GM18873 (cell line): ENCODE data around the gene ZDHHC14.

Experiments
- ATAC-seq: cut with Tn5 transposase; IDR thresholded peaks from one replicate; pipeline ENCODE4 v1.9.1; 2021; ENCODE audit warnings: mild to moderate bottlenecking, moderate library complexity, moderate number of reproducible peaks; ENCODE audit not compliant: unreplicated experiment, low FRiP score

ZDHHC14 gene

DNA sequence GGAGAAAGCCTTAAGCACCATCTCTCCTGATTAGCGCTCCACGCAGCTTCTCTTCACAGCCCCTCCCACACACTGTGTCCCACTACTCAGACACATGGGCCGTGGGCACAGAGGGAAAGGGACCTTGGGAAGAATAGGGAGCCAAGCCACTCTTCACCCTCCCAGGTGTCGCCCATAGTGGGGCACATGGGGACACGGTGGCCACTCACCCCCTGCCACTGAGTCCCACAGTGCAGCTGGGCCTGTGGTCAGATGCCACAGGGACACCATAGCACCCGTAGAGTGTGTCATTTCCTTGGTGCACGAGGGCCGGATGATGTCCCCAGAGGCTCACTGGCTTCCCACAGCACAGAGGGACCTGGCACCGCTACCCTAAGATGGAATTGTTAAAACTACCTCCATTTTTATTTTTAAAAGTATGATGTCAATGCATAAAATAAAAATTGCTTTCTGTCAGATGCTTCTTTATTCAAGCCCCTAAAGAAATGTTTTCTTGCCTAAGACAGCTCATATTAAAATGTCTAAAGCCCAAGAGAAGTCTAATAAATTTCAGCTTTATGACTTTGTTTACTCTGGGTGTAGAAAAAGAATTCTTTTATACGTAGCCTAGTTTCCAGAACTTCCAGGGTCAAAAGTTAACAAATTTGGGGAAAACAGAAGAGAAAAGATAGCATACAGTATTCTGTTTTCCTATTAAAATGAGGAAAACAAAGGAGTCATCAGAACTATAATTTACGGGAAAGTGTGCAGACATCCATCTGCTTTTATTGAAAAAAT, 251.0 kb downstream of the ZDHHC14 start:
- no peak for ATAC-seq

DNA sequence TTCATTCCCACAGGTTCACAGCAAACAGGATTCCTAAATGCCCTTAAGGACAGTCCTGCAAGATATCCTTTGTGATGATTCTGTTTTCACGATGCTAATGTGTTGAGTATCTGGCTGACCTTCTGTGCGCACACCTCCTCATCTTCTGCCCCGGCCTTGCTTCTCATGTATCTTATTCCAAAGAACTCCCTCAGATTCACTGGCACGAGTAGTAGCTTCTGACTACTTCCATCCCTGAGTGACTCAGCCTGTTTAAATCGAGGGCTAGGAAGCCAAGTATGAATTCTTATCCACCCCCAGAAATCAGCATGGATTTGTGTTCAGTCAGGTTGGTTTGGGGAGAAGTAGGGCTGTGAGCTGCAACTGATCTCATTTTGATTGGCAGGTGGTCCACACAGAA, 251.8 kb downstream of the ZDHHC14 start:
- ATAC-seq = no peak

DNA sequence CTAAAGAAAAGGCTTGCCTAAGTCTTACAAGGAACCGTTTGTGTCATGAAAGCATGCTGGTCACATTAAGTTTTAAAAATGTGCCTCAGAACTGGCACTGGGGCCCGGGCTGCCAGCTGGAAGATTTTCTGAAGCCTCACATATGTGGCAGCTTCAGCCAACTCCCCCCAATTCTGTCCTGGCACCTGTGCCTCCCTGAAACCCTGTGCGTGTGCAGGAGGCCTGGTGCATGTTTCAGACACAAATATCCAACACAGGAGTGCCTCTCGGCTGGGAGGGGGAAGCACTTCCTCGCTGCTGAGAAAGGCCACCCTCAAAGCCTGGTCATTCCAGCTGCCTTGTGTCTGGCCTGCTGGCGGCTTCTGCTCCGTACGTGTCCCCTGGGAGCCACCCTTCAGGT, 253.6 kb downstream of the ZDHHC14 start:
- ATAC-seq = no peak

DNA sequence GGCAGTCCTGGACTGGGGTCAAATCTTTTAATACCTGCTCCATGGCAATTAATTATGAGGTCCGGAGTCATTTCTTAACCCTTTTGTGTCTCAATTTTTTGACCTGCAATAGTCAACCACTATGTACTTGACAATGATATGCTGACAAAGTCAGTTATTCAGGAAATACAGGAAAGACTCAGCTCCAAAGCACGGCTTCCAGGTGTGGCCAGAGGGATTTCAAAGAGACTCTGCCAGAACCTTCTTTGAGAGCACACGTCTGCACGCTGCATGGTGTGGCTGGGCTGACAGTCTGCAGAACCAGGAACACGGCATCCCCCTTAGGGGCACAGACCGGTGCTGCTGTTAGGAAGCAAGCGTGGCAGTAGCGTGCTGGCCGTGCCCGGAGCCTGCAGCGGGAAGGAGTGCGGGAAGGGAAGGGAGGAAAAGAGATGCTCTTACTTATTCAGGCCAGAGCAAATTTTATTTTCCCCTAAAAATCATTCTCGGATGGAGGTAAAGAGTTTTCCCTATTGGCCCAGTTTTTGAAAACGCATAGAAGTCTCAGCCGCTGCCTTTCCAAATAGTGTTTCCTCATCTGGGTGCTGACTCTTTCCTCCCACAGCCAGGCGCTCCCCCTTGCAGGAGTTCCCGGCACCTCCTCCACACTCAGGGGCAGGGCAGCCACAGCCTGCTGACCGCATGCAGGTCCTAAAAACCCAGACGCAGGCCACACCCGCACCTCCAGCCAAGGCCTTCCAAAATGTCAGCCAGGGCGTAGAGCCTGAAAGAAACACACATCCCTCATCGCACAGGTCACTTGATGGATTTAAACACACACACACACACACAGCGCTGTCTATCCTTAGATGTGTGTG, 254.6 kb downstream of the ZDHHC14 start:
- ATAC-seq = no peak

DNA sequence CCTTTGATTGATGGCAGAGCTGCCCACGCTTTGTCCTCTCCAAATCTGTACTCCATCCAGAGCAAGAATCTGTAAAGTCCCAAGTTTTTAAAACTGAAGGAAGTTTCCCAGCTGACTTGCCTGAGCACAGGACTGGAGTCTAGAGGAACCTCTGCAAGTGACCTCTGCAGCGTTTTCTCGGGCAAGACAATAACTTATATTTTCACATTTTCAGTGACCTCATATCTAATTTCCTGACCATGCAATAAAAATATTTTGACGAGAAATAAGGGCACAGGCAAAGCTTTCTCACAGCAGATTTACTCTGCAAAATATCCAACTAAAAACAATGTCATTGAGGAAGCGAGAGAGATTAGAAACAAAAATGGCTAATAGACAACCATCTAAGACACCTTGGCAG, 256.5 kb downstream of the ZDHHC14 start:
- ATAC-seq = no peak

DNA sequence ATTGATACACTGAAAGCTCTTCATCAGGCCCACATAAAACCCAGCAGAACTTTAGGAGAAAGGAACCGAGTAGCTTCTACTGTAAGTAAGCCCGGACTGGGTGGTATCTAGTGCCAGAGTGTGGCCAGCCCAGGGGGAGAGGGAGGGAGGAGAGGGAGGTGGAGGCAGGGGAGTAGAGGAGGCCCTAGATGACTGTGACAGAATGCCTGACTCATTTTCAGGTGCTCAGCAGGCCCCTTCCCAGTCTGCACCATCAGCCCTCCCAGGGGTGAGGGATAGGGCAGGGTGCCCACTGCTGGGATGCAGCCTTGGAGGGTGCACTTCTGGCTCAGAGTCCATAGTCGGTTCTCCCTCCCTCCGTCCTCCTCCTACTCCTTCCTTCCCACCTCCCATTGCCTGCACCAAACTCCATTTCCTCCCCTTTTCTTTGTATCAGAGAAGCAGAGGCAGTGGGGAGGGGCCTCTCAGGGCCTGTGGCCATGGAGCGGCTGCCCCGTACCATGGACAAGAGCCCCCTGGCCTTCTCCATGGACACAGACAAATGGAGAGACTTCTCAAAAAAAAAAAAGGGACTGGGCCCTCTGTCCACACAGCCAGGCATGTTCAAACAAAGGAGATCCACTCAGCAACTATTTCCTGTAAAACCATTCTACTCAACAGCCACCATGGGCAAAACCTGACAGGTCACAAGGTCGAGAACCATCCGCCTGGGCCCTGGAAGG, 257.1 kb downstream of the ZDHHC14 start:
- ATAC-seq = no peak

DNA sequence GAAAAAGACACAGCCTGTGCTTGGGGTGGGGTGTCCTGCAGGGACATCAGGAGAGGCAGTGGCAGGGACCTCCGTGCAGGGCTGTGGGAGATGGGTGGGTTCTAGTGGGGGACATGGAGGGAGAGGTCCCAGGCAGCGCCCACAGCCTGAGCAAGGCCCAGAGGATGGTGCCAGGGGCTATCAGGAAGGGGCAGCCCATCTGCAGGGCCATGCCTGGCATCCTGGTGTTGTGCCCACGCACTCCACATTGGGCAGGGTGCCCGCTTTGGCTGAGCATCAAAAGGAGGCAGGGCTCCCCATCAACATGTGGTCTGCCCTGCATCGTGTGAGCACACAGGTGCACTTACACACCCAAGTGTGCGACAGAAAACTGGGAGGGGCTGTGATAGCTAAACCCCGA, 257.8 kb downstream of the ZDHHC14 start:
- no peak for ATAC-seq

DNA sequence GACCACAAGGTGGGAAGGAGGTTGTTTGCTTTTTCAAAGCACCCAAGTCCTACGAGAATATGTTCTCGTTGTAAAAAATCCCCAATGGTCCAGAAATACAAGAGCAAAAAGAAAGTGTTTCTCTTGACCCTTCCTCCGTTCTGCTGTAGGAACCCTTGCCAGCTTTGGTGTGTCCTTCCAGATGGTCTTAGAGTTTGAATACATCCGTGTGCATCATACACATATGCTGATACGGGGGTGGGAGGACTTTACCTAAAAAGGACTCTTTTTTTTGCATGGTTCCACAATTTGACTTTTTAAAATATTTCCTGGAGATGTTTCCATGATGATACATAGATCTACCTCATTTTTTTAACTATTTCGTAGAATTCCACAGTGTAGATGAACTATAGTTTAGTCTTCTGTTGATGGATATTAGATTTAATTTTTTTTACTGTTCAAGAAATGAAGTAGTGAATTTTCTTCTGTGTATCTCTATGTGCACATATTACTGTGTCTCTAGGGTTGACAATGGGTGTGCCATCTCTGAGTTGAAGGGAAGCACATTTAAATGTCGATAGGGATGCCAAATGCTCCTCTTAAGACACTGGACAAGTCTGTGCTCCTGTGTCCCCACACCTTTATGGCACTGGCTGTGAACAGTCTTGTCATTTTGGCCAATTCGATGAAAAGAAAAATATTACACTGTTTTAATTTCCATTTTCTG, 259.9 kb downstream of the ZDHHC14 start:
- ATAC-seq = no peak

DNA sequence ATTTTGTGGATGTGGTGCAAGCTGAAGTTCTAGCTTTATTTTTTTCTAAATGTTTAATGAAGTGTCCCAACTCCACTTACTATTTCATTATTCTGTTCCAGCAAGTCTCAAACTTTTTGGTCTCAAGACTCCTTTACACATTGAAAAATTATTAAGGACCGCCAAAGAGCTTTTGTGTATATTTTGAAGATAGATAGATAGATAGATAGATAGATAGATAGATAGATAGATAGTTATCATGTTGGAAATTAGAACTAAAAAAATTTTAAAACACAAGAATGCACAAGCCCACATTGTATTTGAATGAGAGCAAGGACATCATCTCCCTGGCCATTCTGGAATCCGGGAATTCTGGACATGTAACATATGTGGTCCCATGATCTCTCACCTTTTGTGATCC, 260.8 kb downstream of the ZDHHC14 start:
- ATAC-seq = no peak

DNA sequence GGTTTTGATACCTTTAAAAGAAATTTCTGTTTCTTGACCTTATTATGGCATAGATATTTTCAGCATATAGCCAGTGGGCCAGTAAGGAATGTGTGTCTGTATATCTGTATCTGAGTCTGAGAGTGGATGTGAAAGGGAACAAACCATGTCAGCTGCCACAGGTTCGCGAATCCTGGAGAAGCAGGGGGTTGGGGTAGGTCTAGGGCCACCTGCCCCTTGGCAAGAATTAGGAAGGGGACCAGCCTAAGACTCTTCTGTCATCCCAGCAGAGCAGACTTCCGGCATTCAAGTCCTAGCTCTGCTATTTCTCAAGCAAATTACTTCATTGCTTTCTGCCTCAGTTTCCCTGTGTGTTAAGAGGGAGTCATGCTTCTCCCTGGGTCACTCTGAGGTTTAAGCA, 261.7 kb downstream of the ZDHHC14 start:
- ATAC-seq = no peak

DNA sequence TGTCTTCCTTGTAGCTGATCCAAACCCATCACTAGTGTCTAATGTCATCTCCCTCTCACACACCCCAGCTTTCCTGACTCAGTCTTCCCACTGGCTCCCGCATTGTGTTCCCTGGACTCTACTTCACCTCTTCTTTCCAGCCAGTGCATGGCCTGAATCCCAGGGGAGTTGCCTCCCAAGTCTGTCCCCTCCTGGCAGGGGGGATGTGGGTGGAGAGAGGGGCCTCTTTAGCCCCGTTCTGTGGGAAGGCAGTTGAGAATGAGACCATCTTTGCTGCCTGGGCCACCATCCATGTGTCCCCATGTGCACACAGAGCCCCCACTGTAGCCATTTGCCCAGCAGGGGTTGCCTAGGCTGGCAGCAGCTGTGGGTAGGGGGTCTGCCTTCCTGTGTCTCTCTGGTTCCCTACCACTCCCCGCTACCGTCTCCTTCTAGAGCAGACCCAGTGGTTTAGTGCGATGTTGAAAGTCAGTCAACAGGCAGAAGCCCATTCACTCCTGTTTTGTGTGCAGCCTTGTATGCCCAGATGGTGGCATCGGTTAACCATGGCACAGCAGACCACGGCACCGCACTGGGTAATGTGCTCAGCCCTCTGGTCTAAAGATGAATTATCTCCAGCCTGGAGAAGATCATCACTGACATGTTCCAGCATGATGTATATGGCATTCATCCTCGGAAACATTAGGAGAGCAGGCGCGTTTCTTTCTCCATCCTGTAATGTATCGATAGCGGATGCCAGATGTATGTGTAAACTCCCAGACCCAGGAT, 263.2 kb downstream of the ZDHHC14 start:
- ATAC-seq = no peak

DNA sequence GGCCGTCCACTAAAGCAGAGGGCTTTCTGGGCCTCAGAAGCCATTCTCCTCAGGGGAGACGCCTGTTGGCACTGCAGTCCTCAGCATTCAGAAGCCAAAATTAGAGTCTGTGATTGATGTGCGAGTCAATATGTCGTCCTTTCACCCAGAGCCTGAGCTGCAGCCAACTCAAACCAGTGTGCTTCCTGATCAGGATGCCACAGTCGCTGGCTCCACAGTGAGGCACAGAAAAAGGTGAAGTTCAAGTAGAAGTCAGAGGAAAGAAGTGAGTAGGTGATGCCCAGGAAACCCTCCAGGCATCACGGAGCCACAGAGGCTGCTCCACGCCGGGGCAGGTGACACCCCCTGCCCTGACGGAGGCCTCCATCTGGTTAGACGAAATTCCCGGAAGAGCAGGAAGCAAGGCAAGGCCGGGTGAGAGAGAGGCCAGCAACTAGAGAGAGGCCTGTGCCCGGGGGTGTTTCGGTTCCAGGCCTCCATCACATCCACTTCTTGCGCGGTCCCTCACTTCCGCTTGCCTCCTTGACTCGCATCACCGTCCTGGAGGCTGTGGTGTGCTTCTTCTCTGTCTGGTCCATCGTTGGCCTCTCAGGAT, 264.3 kb downstream of the ZDHHC14 start:
- ATAC-seq = no peak

DNA sequence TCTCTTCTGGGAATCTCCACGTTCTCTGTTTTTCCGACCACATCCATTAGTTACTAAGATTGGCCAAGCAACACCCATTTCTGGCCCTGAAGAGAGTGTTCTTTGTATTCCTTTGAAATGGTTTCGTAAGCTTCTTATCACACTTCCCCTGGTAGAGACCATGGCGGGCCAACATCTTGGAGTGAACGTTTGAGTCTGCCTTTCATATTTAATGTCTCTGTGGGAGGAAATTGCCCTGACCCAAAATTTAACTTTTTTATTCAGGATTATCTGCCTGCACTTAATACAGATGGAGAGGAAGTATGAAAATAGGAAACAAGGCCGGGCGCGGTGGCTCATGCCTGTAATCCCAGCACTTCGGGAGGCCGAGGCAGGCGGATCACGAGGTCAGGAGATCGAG, 265.0 kb downstream of the ZDHHC14 start:
- no peak for ATAC-seq

DNA sequence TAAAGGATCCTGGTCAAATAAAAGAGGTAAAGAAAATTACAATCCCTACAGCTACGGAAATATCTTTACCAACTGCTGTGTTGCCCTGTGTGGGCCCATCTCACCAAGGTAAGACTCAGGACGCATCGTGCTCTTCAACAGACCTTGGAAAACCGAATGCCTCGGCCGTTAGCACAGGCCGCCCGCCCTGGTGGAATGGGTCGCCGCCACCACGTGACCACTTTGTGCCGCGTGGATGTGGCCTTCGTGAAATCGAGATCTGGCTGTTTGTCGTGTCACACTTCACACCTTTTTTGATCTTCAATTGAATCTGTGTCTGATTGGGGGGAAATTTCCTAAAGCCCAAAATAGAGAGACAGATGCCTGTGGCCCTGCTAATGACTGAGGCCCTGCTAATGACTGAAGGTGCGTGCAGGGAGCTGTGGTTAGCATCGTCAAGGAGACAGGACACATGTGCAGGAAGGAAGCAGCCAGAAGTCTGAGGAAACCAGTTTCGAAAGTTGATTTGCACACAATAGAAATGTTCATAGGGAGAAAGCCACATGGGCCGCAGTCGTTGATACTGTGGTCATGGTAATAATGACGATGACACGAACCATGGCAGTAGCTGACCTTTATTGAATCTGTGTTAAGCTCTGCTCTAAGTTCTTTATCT, 266.4 kb downstream of the ZDHHC14 start:
- ATAC-seq = no peak

DNA sequence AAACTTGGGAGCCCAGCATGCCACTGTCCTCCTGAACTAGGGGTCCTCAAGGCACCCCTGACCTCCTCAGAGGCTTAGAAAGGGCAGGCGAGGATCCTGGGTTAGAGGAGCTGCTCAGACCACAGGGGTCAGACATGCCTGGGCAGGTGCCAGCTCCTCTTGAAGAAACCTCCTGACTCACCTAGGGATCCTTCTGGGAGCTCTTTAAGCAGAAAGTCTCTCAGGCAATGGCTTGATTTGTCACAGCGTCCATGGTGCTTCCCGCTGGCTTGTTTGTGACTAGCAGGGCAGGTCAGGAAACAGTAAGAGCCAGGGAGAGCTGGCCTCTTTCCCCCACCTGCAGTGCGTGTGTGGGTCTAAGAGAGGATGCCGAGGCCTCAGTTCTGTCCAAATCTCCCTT, 267.6 kb downstream of the ZDHHC14 start:
- no peak for ATAC-seq

DNA sequence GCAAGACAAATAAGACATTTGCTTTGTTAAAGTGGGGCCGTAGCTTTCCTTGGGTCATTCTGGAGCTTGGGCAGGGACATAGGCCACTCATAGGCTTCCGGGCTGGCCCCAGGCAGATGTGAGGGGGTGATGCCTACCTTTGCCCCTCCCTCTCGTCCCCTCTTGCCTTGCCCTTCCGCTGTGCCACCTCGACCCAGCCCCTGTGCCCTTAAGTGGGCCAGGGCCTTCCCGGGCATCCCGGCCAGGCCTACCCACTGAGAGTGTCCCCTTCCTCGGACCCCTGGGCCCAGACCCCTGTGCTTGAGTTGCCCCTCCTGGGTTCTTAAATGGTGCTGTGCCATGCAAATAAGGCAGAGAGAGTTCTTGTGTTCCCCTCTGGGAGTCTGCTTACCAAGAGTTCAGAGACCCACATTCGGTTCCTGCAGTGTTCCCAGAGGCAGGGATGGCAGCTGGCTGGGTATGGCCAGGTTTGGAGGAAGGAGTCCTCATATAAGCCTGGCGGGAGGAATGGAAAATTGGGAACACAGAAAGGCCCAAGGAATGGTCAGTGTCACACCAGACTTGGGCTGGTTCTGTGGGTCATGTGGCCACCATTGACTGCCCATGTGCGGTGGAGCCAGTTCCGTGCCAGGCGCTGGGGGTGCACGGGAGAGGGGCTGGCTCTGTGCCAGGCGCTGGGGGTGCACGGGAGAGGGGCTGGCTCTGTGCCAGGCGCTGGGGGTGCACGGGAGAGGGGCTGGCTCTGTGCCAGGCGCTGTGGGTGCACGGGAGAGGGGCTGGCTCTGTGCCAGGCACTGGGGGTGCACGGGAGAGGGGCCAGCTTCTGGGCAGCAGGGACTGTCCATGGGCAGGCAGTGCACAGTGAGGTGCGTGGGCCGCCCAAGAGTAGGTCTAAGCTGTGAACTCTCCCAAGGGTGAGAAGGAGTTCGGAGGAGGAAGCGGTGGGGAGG, 268.6 kb downstream of the ZDHHC14 start:
- no peak for ATAC-seq

DNA sequence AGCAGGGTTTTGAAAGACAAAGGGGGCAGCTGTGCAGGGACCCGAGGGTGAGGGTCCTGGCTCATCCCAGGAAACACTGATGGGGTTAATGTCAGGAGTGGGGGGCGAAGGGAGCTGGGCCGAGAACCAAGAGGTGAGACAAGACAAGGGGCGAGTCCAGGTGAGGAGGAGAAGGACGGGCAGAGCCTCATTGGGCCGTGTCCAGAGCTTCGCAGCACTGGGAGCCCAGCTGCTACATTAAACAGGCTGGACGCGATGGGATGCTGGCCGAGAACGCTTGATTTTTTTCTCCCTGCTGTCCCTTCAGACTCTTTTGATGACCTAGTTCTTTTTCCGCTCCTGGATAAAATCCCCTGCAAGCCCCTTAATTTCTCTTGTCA, 269.3 kb downstream of the ZDHHC14 start:
- no peak for ATAC-seq

DNA sequence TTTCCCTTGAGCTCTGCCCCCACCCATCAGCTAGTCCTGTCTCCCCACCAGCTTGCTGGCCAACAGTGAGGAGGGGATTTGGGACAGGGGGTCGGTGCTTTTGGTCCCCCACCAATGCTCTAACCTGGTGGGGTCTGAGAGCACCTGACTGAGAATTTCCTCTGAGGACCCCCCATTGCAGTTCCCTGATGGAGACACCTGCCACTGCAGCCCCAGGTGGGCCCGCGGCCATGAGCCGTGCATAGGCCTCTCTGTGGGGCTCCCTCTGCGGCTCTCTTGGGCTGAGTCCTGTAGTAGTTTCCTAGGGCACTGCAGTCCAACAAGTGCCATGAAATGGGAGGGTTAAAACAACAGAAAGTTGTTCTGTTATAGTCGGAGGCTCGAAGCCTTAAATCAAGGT, 269.8 kb downstream of the ZDHHC14 start:
- ATAC-seq = no peak
